Suprapubic skin (tissue), 4 donors: ENCODE results near the gene SLC35C1. TPM values are rescaled to one million over a fixed set of nuclear protein-coding genes. Genes with fewer than 3 reads are reported as not detected.

Source experiments
- DNase-seq, 2 donors: peaks; one replicate each; pipeline ENCODE4 v3.0.0-alpha.2; 2019; ENCODE audit warnings: low spot score in 2 of 2
- H3K27ac ChIP-seq: fragments of 200-600 bp; sonication (generic); one replicate; pipeline ENCODE4 v1.5.1; 2019
- H3K27me3 ChIP-seq: fragments of 200-600 bp; sonication (generic); one replicate; pipeline ENCODE4 v1.5.1; 2019
- H3K36me3 ChIP-seq: fragments of 200-600 bp; sonication (generic); one replicate; pipeline ENCODE4 v1.5.1; 2019
- H3K4me1 ChIP-seq: fragments of 200-600 bp; sonication (generic); one replicate; pipeline ENCODE4 v1.5.1; 2019
- H3K4me3 ChIP-seq: fragments of 200-600 bp; sonication (generic); one replicate; pipeline ENCODE4 v1.5.1; 2019; ENCODE audit warnings: mild to moderate bottlenecking
- H3K9me3 ChIP-seq: fragments of 200-600 bp; sonication (generic); one replicate; pipeline ENCODE4 v1.5.1; 2019
- EP300 ChIP-seq: sonication (generic); formaldehyde crosslinking; IDR thresholded peaks from one replicate; pipeline ENCODE4 v1.6.1; 2017; ENCODE audit warnings: antibody characterized with exemption
- POLR2A ChIP-seq, 2 donors: fragments of 450-650 bp; IDR thresholded peaks; one replicate each; pipeline ENCODE4 v1.6.1; 2017; ENCODE audit warnings: antibody characterized with exemption in 2 of 2, mild to moderate bottlenecking in 2 of 2, moderate library complexity in 2 of 2
- POLR2AphosphoS5 ChIP-seq, 3 donors: sonication (generic); formaldehyde crosslinking; IDR thresholded peaks; one replicate each; pipeline ENCODE4 v1.6.1; 2017; ENCODE audit warnings: antibody characterized with exemption in 3 of 3
- WGBS: methylation state at CpG from one replicate; pipeline ENCODE4 v1.1.5; 2018; 5-methylcytosine and 5-hydroxymethylcytosine counted together
- total RNA-seq, 4 donors: library from RNA; depleted of rRNA; stranded (reverse); fragments of >200 nt; gene quantifications; one replicate each; pipeline ENCODE4 v1.1.0, GENCODE V29; 2016
- TF ChIP-seq, protein P1 (sequence below), 2 donors: fragments of 200-600 bp in 1 of 2; fragments of 450-650 bp in 1 of 2; sonication (generic) in 1 of 2; IDR thresholded peaks; one replicate each; pipeline ENCODE4 v1.5.1; 2016 to 2019; ENCODE audit warnings: antibody characterized with exemption in 2 of 2, mild to moderate bottlenecking in 1 of 2, moderate library complexity in 1 of 2

The SLC35C1 gene
- total RNA-seq, 4 donors from 2014 or later: 6.7 to 10.1 (median 8.8) TPM

DNA sequence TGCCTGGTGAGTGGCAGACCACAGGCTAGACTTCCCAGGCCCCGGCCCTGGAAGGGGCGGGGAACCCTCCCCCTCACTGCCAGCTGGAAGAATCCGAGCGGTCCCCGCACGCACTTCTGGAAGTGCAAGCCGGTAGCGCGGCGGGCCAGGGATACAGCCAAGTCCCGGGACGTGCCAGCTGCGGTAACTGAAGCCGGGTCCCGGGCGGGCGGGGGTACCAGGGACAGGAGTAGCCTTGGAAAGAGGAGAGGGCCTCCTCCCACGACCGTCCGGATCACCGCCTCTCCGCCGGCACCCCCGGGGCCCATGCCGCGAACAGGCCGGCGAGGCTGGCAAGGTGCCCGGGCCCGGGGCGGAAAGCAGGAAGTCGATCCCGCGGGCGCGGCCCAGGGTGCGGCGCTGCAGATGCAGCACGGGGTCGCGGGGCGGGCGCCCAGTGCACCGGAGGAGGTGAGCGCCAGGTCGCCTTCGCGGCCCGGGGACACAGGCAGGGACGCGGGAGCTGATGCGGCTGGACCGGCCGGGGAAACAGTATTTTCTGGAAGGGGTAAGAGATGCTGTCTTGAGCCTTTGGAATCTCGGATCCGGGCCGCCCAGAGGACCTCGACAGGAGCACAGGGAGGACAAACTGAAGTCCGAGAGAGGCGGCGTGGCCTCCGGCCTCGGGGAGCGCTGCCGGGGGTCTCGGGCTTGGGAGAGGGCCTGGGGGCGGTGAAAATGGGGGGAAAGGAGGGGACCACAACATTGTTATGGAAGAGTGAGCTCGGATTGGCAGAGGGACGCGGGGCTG, 783 bp upstream of the SLC35C1 start:
- peaks cover 8% of the 10 kb centered on the region for H3K36me3 ChIP-seq
- TF ChIP-seq EP300 (no peak), POLR2AphosphoS5 (IDR thresholded peaks at IDR 0.05) (peak in 1 of 3 donors; percentile 12), POLR2A (IDR thresholded peaks at IDR 0.05) (peak in 1 of 2 donors; percentile 30)
- TF ChIP-seq, protein P1, sequence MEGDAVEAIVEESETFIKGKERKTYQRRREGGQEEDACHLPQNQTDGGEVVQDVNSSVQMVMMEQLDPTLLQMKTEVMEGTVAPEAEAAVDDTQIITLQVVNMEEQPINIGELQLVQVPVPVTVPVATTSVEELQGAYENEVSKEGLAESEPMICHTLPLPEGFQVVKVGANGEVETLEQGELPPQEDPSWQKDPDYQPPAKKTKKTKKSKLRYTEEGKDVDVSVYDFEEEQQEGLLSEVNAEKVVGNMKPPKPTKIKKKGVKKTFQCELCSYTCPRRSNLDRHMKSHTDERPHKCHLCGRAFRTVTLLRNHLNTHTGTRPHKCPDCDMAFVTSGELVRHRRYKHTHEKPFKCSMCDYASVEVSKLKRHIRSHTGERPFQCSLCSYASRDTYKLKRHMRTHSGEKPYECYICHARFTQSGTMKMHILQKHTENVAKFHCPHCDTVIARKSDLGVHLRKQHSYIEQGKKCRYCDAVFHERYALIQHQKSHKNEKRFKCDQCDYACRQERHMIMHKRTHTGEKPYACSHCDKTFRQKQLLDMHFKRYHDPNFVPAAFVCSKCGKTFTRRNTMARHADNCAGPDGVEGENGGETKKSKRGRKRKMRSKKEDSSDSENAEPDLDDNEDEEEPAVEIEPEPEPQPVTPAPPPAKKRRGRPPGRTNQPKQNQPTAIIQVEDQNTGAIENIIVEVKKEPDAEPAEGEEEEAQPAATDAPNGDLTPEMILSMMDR (IDR thresholded peaks at IDR 0.05): no peak
- peaks cover 46% of the 10 kb centered on the region for H3K4me1 ChIP-seq
- H3K9me3 ChIP-seq: no peaks in the 10 kb centered on the region
- WGBS: 3% methylated on average over 22 of the region's 70 CpGs
- DNase-seq: peak; percentile 90 to 92
- peak overlapping the region; percentile 91 for H3K4me3 ChIP-seq
- H3K27me3 ChIP-seq: no peaks in the 10 kb centered on the region
- H3K27ac ChIP-seq: peak overlapping the region; percentile 80

DNA sequence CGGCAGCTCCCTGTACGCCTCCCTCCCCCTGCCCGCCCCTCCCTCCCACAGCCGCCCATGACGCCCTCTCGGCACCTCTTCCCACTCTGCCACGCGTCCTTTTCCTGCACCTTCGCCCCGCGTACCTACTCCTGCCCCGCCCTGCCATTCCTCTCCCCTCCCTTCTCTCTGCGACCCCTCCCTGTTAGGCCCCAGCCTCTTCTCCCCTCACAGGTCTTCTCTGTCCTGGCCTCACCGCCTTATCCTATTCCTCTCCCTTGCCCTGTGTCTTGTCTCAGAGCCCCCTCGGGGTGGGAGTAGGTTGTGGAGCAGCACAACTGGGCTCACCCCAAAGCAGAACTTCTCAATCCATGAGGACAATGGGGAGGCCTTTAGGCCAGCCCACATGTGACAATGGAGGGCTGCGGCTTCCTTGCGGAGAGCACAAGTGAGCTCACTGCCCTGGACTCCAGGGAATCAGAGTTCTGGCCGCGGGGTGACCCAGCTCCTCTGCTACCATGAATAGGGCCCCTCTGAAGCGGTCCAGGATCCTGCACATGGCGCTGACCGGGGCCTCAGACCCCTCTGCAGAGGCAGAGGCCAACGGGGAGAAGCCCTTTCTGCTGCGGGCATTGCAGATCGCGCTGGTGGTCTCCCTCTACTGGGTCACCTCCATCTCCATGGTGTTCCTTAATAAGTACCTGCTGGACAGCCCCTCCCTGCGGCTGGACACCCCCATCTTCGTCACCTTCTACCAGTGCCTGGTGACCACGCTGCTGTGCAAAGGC, 539 bp downstream of the SLC35C1 start:
- Histone ChIP-seq H3K27ac (peak overlapping the region; percentile 80), H3K4me3 (peak overlapping the region; percentile 91), H3K4me1 (peaks cover 46% of the 10 kb centered on the region), H3K9me3 (no peaks in the 10 kb centered on the region), H3K27me3 (no peaks in the 10 kb centered on the region), H3K36me3 (peaks cover 15% of the 10 kb centered on the region)
- DNase-seq: peak; percentile 75 to 80
- TF ChIP-seq POLR2A (IDR thresholded peaks at IDR 0.05) (no peak), EP300 (no peak), POLR2AphosphoS5 (IDR thresholded peaks at IDR 0.05) (no peak)
- TF ChIP-seq, protein P1 (IDR thresholded peaks at IDR 0.05): no peak
- WGBS: 10% methylated on average over 21 of the region's 29 CpGs

DNA sequence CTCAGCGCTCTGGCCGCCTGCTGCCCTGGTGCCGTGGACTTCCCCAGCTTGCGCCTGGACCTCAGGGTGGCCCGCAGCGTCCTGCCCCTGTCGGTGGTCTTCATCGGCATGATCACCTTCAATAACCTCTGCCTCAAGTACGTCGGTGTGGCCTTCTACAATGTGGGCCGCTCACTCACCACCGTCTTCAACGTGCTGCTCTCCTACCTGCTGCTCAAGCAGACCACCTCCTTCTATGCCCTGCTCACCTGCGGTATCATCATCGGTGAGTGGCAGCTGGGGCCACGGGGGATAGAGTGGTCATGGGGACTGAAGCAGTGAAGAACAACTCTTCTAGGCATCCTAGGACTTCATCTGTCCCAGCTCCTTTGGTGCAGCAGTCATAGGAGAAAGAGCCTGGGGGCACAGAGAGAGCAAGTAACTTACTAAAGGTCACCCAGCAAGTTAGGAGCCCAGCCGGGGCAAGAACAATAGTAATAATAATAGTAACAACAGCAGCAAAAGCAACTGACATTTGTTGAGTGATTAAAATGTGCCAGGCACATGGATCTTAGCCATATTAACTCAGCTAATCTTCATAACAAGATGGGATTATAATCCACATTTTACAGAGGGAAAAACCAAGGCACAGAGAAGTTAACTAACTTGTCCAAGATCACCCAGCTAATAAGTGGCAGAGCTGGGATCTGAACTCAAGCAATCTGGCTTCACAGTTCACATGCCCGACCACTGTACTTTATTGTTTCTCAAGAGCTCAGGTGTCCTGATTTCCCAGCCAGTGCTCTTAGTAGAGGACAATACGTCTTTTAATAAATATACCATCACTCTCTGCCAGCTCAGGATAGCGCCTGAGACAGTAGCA, 1.4 kb downstream of the SLC35C1 start:
- H3K4me1 ChIP-seq: peaks cover 46% of the 10 kb centered on the region

DNA sequence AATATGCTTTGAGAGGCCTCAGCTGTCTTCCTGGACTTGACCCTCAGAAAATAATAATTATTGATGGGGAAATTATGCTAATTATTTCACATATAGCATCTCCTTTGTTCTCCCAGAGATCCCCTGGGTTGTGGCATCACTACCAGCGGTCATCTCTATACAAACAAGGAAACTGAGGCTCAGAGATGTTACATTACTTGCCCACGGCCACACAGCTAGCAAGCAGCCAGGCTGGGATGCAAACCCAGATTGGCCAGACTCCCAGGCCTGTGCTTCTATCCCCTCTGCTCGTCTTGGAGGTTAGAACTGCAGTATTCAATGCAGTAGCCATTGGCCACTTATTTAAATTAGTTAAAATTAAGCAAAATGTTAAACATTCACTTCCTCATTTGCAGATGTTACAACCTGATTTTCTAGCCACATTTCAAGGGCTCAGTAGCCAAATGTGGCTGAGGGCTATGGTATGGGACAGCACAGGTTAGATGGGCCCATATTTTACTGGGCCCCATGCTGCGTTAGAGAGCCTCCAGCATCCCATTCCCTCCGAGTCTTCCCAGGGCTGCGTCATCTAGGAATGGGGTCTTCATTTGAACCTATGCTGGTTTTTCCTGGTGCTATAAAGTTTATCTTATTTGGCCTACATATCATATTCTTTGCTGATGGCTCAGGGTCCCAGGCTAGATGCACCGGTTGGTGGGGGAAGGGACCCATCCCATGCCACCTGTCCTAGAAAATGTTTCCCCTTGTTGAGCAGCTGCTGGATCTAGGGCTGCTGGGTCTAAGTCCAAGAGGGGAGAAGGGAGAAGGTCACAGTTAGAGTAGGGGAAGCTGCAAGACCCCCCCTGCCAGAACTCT, 2.2 kb downstream of the SLC35C1 start:
- H3K27ac ChIP-seq: no peak overlapping the region
- 67% methylated on average over 7 of the region's 7 CpGs for WGBS
- peak overlapping the region; percentile 91 for H3K4me3 ChIP-seq
- H3K4me1 ChIP-seq: peaks cover 41% of the 10 kb centered on the region
- H3K9me3 ChIP-seq: no peaks in the 10 kb centered on the region
- H3K27me3 ChIP-seq: no peaks in the 10 kb centered on the region
- peaks cover 32% of the 10 kb centered on the region for H3K36me3 ChIP-seq
- no peak for TF ChIP-seq EP300
- TF ChIP-seq POLR2A (IDR thresholded peaks at IDR 0.05): no peak
- TF ChIP-seq POLR2AphosphoS5 (IDR thresholded peaks at IDR 0.05): no peak
- TF ChIP-seq, protein P1 (IDR thresholded peaks at IDR 0.05): no peak
- peak in 1 of 2 donors; percentile 48 for DNase-seq

More for the DNA sequence above, 1.4 kb downstream of the SLC35C1 start:
- DNase-seq: peak in 1 of 2 donors; percentile 69
- no peak overlapping the region for H3K27ac ChIP-seq
- H3K9me3 ChIP-seq: no peaks in the 10 kb centered on the region
- H3K36me3 ChIP-seq: peaks cover 24% of the 10 kb centered on the region
- no peaks in the 10 kb centered on the region for H3K27me3 ChIP-seq
- 81% methylated on average over 17 of the region's 20 CpGs for whole genome bisulfite sequencing
- H3K4me3 ChIP-seq: peak overlapping the region; percentile 91
- TF ChIP-seq, protein P1 (IDR thresholded peaks at IDR 0.05): no peak
- TF ChIP-seq EP300 (no peak), POLR2A (IDR thresholded peaks at IDR 0.05) (no peak), POLR2AphosphoS5 (IDR thresholded peaks at IDR 0.05) (no peak)
